Lung (tissue), 12 donors: ENCODE measurements around the gene GLRA2. TPM values are rescaled to one million over a fixed set of nuclear protein-coding genes. Genes with fewer than 3 reads are reported as not detected.

Experiments
- ATAC-seq: fragments of 200-7000 bp; cut with Tn5 transposase; one replicate; pipeline ENCODE4 v1.9.1; 2020; ENCODE audit warnings: moderate number of reproducible peaks; ENCODE audit not compliant: insufficient read depth, low FRiP score
- DNase-seq, 3 donors: peaks; one replicate each; pipeline ENCODE4 v3.0.0-alpha.2; 2013 to 2017
- H3K27ac ChIP-seq, 2 donors: one replicate each; pipeline ENCODE4 v1.5.1; 2013; ENCODE audit warnings: mild to moderate bottlenecking in 2 of 2, moderate library complexity in 2 of 2, control low read depth in 1 of 2, inconsistent platforms in 1 of 2, low read depth in 1 of 2, low read length in 1 of 2
- H3K27me3 ChIP-seq, 3 donors: one replicate each; pipeline ENCODE4 v1.5.1; 2013; ENCODE audit warnings: low read length in 2 of 3; ENCODE audit not compliant: control insufficient read depth in 3 of 3, insufficient read depth in 3 of 3
- H3K36me3 ChIP-seq, 4 donors: one replicate each; pipeline ENCODE4 v1.5.1; 2013; ENCODE audit warnings: low read length in 4 of 4, mild to moderate bottlenecking in 1 of 4, moderate library complexity in 1 of 4; ENCODE audit not compliant: control insufficient read depth in 4 of 4, insufficient read depth in 4 of 4
- H3K4me1 ChIP-seq, 5 donors: one replicate each; pipeline ENCODE4 v1.5.1; 2013; ENCODE audit warnings: low read length in 5 of 5, mild to moderate bottlenecking in 2 of 5, moderate library complexity in 1 of 5; ENCODE audit not compliant: control insufficient read depth in 5 of 5, insufficient read depth in 5 of 5
- H3K4me3 ChIP-seq: one replicate; pipeline ENCODE4 v1.5.1; 2013; ENCODE audit warnings: mild to moderate bottlenecking, control low read depth, moderate library complexity
- H3K9ac ChIP-seq, 2 donors: one replicate each; pipeline ENCODE4 v1.5.1; 2013; ENCODE audit warnings: low read length in 2 of 2, control low read depth in 1 of 2; ENCODE audit not compliant: insufficient read depth in 1 of 2
- H3K9me3 ChIP-seq, 4 donors: one replicate each; pipeline ENCODE4 v1.5.1; 2013; ENCODE audit warnings: low read length in 3 of 4, mild to moderate bottlenecking in 1 of 4, moderate library complexity in 1 of 4; ENCODE audit not compliant: control insufficient read depth in 4 of 4, insufficient read depth in 3 of 4
- WGBS, 2 donors: extraction: QIAGEN DNeasy Blood & Tissue Kit; methylation state at CpG; one replicate each; pipeline ENCODE4 v1.1.7; 2013; 5-methylcytosine and 5-hydroxymethylcytosine counted together
- polyA plus RNA-seq, 2 donors: library from polyadenylated mRNA; stranded (reverse); fragments of 200-250 nt; gene quantifications; one replicate each; pipeline ENCODE4 v1.2.1, GENCODE V29; 2013
- total RNA-seq, 2 donors: library from RNA; depleted of rRNA in 1 of 2; stranded (reverse); fragments of >200 nt in 1 of 2; gene quantifications; one replicate each; pipeline ENCODE4 v1.2.1, GENCODE V29; 2014 to 2021
- TF ChIP-seq, protein P1 (sequence below): IDR thresholded peaks from 2 replicates; pipeline ENCODE4 v1.5.1; 2012; ENCODE audit warnings: mild to moderate bottlenecking; ENCODE audit errors: control extremely low read depth, extremely low read depth
- donor health status: control.
- donor health status: control.
- donor health status: Bipolar disorder and iron deficiency.
- donor health status: healthy.
- donor health status: DM: yes; HTN: yes; CAD: no.

The GLRA2 gene
- total and polyA plus RNA-seq, 4 donors, result 0.60 TPM; not detected in 3

DNA sequence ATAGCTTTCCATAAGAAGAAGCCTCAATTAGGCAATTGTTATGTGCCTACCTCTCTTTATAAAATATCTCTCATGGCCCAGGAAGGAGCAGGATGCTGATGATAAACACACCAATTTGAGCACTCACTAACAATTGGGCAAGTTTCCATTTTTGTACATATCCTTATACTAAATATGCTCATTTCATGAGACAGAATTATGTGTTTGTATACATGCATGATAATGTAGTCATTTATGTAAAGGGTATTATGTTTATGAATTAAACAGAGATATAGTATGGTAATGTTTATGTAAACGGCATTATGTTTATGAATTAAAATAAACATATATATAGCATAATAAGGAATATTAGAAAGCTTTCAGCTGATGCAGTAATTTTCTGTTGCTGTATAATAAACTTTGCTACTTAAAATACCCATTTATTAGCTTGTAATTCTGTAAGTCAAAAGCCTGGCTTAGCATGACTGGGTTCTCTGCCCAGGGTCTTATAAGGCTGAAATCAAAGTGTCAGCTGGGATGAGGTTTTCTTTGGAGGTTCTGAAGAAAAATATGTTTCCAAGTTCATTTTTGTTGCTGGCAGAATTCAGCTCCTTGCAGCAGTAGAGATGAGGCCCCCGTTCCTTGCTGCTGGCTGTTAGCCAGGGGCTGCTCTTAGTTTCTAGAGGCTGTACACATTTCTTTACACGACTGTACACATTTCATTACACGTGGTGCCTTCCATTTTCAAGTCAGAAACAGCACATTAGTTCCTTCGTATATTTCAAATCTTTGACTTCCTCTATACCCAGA lies 89.0 kb downstream of the GLRA2 start:
- no peak overlapping the region for H3K4me3 ChIP-seq
- H3K36me3 ChIP-seq, result no peaks in the 10 kb centered on the region
- TF ChIP-seq, protein P1, sequence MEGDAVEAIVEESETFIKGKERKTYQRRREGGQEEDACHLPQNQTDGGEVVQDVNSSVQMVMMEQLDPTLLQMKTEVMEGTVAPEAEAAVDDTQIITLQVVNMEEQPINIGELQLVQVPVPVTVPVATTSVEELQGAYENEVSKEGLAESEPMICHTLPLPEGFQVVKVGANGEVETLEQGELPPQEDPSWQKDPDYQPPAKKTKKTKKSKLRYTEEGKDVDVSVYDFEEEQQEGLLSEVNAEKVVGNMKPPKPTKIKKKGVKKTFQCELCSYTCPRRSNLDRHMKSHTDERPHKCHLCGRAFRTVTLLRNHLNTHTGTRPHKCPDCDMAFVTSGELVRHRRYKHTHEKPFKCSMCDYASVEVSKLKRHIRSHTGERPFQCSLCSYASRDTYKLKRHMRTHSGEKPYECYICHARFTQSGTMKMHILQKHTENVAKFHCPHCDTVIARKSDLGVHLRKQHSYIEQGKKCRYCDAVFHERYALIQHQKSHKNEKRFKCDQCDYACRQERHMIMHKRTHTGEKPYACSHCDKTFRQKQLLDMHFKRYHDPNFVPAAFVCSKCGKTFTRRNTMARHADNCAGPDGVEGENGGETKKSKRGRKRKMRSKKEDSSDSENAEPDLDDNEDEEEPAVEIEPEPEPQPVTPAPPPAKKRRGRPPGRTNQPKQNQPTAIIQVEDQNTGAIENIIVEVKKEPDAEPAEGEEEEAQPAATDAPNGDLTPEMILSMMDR, result no peak
- no peak for ATAC-seq
- peaks cover 0 to 19% (median 0%) of the 10 kb centered on the region in 5 donors for H3K4me1 ChIP-seq
- peaks cover 0 to 17% (median 5%) of the 10 kb centered on the region in 3 donors for H3K27me3 ChIP-seq
- no peak overlapping the region for H3K9ac ChIP-seq
- 45 to 76% methylated on average over 5 of the region's 5 CpGs for WGBS, 2 donors
- DNase-seq, result peak; percentile 82 to 91 (median 83)
- no peak overlapping the region for H3K27ac ChIP-seq
- H3K9me3 ChIP-seq, result no peaks in the 10 kb centered on the region

GRCh38 chrX:14630733-14631132 lies 101.4 kb downstream of the GLRA2 start:
- Histone ChIP-seq H3K9me3 (no peaks in the 10 kb centered on the region), H3K4me3 (no peak overlapping the region), H3K9ac (no peak overlapping the region), H3K36me3 (no peaks in the 10 kb centered on the region), H3K27ac (no peak overlapping the region), H3K4me1 (no peaks in the 10 kb centered on the region), H3K27me3 (peaks cover 0 to 10% (median 1%) of the 10 kb centered on the region in 3 donors)
- ATAC-seq (no peak), DNase-seq (no peak)
- TF ChIP-seq, protein P1, result no peak
- WGBS, 2 donors, result 45 to 59% methylated on average over 3 of the region's 3 CpGs

GRCh38 chrX:14641681-14642655 lies 112.6 kb downstream of the GLRA2 start:
- Histone ChIP-seq H3K4me1 (no peaks in the 10 kb centered on the region), H3K9me3 (no peaks in the 10 kb centered on the region), H3K36me3 (no peaks in the 10 kb centered on the region), H3K27ac (no peak overlapping the region), H3K27me3 (peaks cover 0 to 24% (median 14%) of the 10 kb centered on the region in 3 donors), H3K9ac (no peak overlapping the region), H3K4me3 (no peak overlapping the region)
- DNase-seq, result no peak
- 68 to 95% methylated on average over 4 of the region's 4 CpGs for whole genome bisulfite sequencing, 2 donors
- TF ChIP-seq, protein P1, result no peak
- no peak for ATAC-seq
